B cell (primary cell): ENCODE data around the gene KIF27. TPM values are rescaled to one million over a fixed set of nuclear protein-coding genes. Genes with fewer than 3 reads are reported as not detected.

ENCODE experiments used
- ATAC-seq: fragments of 200-7000 bp; cut with Tn5 transposase; one replicate; pipeline ENCODE4 v1.10.0; 2021; ENCODE audit warnings: low read depth, mild to moderate bottlenecking, moderate number of reproducible peaks, moderate library complexity
- CTCF ChIA-PET: fragments of 350-600 bp; sonication (Branson Sonifier 250); formaldehyde crosslinking; loops from one replicate; lab custom pipeline; 2021; ENCODE audit warnings: antibody characterized with exemption, inconsistent platforms; lab: Charles Lee
- POLR2A ChIA-PET: fragments of 350-600 bp; sonication (Branson Sonifier 250); formaldehyde crosslinking; loops from one replicate; lab custom pipeline; 2021; ENCODE audit warnings: antibody characterized with exemption; lab: Charles Lee
- DNase-seq: peaks from one replicate; pipeline ENCODE4 v3.0.0; 2013
- H2AFZ ChIP-seq: 2 replicates; pipeline ENCODE4 v1.6.1; 2012; ENCODE audit warnings: mild to moderate bottlenecking, low read depth, low read length; ENCODE audit not compliant: insufficient read depth, poor library complexity, severe bottlenecking
- H3K27ac ChIP-seq, 2 donors: 1 replicate in 1 of 2; 2 replicates in 1 of 2; pipeline ENCODE4 v1.5.1; 2012 to 2013; ENCODE audit warnings: low read length in 2 of 2, mild to moderate bottlenecking in 2 of 2, moderate library complexity in 1 of 2
- H3K27me3 ChIP-seq, 4 experiments: fragments of 200-600 bp in 1 of 4; sonication (generic) in 1 of 4; replicated peaks in 1 of 4; 1 replicate in 2 of 4; 2 replicates in 2 of 4; pipeline versions ENCODE4 v1.6.1 to v1.7.0; 2013 to 2016; ENCODE audit warnings: low read length in 3 of 4, mild to moderate bottlenecking in 2 of 4, mixed read lengths in 1 of 4, moderate library complexity in 1 of 4; ENCODE audit not compliant: insufficient read depth in 4 of 4, control insufficient read depth in 3 of 4; ENCODE audit errors: control extremely low read depth in 1 of 4
- H3K36me3 ChIP-seq, 2 experiments: replicated peaks in 1 of 2; 1 replicate in 1 of 2; 2 replicates in 1 of 2; pipeline versions ENCODE4 v1.6.1 to v1.7.1; 2013; ENCODE audit warnings: low read length in 1 of 2; ENCODE audit not compliant: insufficient read depth in 2 of 2, control insufficient read depth in 1 of 2; ENCODE audit errors: control extremely low read depth in 1 of 2, extremely low read depth in 1 of 2
- H3K4me1 ChIP-seq, 2 donors: fragments of 200-600 bp in 1 of 2; sonication (generic) in 1 of 2; 1 replicate in 1 of 2; 2 replicates in 1 of 2; pipeline versions ENCODE4 v1.5.1 to v1.6.1; 2013 to 2017; ENCODE audit warnings: low read length in 2 of 2; ENCODE audit not compliant: control insufficient read depth in 2 of 2, insufficient read depth in 2 of 2
- H3K4me2 ChIP-seq: replicated peaks from 2 replicates; pipeline ENCODE3; 2012; ENCODE audit warnings: mild to moderate bottlenecking, low read depth, low read length; ENCODE audit not compliant: poor library complexity, severe bottlenecking
- H3K4me3 ChIP-seq, 5 experiments: fragments of 200-600 bp in 1 of 5; sonication (generic) in 1 of 5; 1 replicate in 3 of 5; 2 replicates in 2 of 5; pipeline versions ENCODE4 v1.5.1 to v1.7.0; 2011 to 2016; ENCODE audit warnings: low read length in 4 of 5, mild to moderate bottlenecking in 4 of 5, low read depth in 2 of 5, control low read depth in 1 of 5, moderate library complexity in 1 of 5; ENCODE audit not compliant: insufficient read depth in 1 of 5; ENCODE audit errors: control extremely low read depth in 1 of 5, extremely low read depth in 1 of 5
- H3K79me2 ChIP-seq: fragments of 200-600 bp; sonication (generic); one replicate; pipeline ENCODE4 v1.6.0; 2016; ENCODE audit warnings: low read length; ENCODE audit not compliant: control insufficient read depth, insufficient read depth
- H3K9ac ChIP-seq: fragments of 200-600 bp; sonication (generic); 2 replicates; pipeline ENCODE4 v1.6.1; 2017; ENCODE audit warnings: mild to moderate bottlenecking, low read length, moderate library complexity
- H3K9me3 ChIP-seq, 3 donors: one replicate each; pipeline versions ENCODE4 v1.6.1 to v1.7.1; 2013; ENCODE audit warnings: low read length in 2 of 3; ENCODE audit not compliant: control insufficient read depth in 2 of 3, insufficient read depth in 1 of 3; ENCODE audit errors: control extremely low read depth in 1 of 3
- H4K20me1 ChIP-seq: 2 replicates; pipeline ENCODE4 v1.6.0; 2012; ENCODE audit warnings: mild to moderate bottlenecking, low read length; ENCODE audit not compliant: insufficient read depth, control insufficient read depth, poor library complexity, severe bottlenecking
- H3K27ac Mint-ChIP-seq: one replicate; pipeline ENCODE4 v1.8.0; 2021; ENCODE audit warnings: mixed read lengths
- H3K27me3 Mint-ChIP-seq: one replicate; pipeline ENCODE4 v1.8.0; 2021; ENCODE audit warnings: mixed read lengths
- H3K4me1 Mint-ChIP-seq: one replicate; pipeline ENCODE4 v1.8.0; 2021; ENCODE audit warnings: mixed read lengths
- H3K4me3 Mint-ChIP-seq: one replicate; pipeline ENCODE4 v1.8.0; 2021; ENCODE audit warnings: mixed read lengths
- H3K9me3 Mint-ChIP-seq: one replicate; pipeline ENCODE4 v1.8.0; 2022; ENCODE audit warnings: mixed read lengths; ENCODE audit not compliant: insufficient read depth
- EZH2 ChIP-seq: IDR thresholded peaks from 2 replicates; pipeline ENCODE4 v1.6.1; 2012; ENCODE audit warnings: borderline replicate concordance, low read depth, mild to moderate bottlenecking, moderate library complexity, low read length; ENCODE audit not compliant: insufficient read depth, poor library complexity, severe bottlenecking
- WGBS: methylation state at CpG from one replicate; pipeline ENCODE4 v1.1.5; 2013; ENCODE audit warnings: missing lambda C conversion rate; ENCODE audit not compliant: insufficient coverage; 5-methylcytosine and 5-hydroxymethylcytosine counted together
- intact Hi-C: fragments of 100-400 bp; cut with micrococcal nuclease; formaldehyde crosslinking; loops from one replicate; pipeline ENCODE4 v1.10.0; 2022
- polyA plus RNA-seq: library from polyadenylated mRNA; depleted of rRNA; stranded (reverse); fragments of >200 nt; gene quantifications from 2 replicates; pipeline ENCODE4 v1.2.3, GENCODE V29; 2012
- total RNA-seq, 2 donors: library from RNA; stranded (reverse); fragments of 120-200 nt in 1 of 2; gene quantifications; 1 replicate in 1 of 2; 2 replicates in 1 of 2; pipeline versions ENCODE4 v1.2.3 to v1.2.4, GENCODE V29; 2013 to 2022
- TF ChIP-seq, protein P1 (sequence below): fragments of 200-600 bp; IDR thresholded peaks from one replicate; pipeline ENCODE4 v1.8.0; 2022; ENCODE audit warnings: antibody characterized with exemption, mild to moderate bottlenecking

Gene KIF27
- total and polyA plus RNA-seq, 2 donors (not counting 1 experiment from before 2014, with no cell fraction given), result 0.76 to 10.0 TPM

DNA sequence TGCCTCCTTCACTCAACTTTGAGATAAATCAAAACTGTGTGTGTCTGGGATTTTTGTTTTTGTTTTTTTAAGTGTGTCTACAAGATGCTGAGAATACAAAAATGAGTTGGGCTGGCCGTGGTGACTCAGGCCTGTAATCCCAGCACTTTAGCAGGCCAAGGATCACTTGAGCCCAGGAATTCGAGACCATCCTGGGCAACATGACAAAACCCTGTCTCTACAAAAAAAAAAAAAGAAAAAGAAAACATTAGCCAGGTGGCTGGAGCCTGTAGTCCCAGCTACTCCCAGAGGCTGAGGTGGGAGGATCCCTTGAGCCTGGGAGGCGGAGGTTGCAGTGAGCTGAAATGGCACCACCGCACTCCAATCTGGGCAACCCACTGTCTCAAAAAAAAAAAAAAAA, 37.8 kb upstream of the KIF27 start:
- no peaks in the 10 kb centered on the region for H3K36me3 ChIP-seq
- ChIA-PET CTCF (no interaction called here), POLR2A (no interaction called here)
- intact Hi-C loops, result no loop called here
- TF ChIP-seq, protein P1, sequence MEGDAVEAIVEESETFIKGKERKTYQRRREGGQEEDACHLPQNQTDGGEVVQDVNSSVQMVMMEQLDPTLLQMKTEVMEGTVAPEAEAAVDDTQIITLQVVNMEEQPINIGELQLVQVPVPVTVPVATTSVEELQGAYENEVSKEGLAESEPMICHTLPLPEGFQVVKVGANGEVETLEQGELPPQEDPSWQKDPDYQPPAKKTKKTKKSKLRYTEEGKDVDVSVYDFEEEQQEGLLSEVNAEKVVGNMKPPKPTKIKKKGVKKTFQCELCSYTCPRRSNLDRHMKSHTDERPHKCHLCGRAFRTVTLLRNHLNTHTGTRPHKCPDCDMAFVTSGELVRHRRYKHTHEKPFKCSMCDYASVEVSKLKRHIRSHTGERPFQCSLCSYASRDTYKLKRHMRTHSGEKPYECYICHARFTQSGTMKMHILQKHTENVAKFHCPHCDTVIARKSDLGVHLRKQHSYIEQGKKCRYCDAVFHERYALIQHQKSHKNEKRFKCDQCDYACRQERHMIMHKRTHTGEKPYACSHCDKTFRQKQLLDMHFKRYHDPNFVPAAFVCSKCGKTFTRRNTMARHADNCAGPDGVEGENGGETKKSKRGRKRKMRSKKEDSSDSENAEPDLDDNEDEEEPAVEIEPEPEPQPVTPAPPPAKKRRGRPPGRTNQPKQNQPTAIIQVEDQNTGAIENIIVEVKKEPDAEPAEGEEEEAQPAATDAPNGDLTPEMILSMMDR, result no peak
- no peak for TF ChIP-seq EZH2
- Mint-ChIP-seq H3K4me3 (no peak overlapping the region), H3K27me3 (no peaks in the 10 kb centered on the region), H3K27ac (no peak overlapping the region), H3K4me1 (peaks cover 18% of the 10 kb centered on the region), H3K9me3 (no peaks in the 10 kb centered on the region)
- H3K9ac ChIP-seq, result no peak overlapping the region
- no peak overlapping the region for H2AFZ ChIP-seq
- no peak overlapping the region for H3K27ac ChIP-seq
- H3K4me1 ChIP-seq, result peaks cover 8 to 11% of the 10 kb centered on the region in 2 donors
- no peaks in the 10 kb centered on the region for H4K20me1 ChIP-seq
- no peak overlapping the region for H3K4me3 ChIP-seq
- no peak for ATAC-seq
- no peaks in the 10 kb centered on the region for H3K9me3 ChIP-seq
- DNase-seq, result no peak
- no peak overlapping the region for H3K4me2 ChIP-seq
- 67% methylated on average over 1 of the region's 4 CpGs for WGBS
- H3K27me3 ChIP-seq, result no peaks in the 10 kb centered on the region
- no peaks in the 10 kb centered on the region for H3K79me2 ChIP-seq

DNA sequence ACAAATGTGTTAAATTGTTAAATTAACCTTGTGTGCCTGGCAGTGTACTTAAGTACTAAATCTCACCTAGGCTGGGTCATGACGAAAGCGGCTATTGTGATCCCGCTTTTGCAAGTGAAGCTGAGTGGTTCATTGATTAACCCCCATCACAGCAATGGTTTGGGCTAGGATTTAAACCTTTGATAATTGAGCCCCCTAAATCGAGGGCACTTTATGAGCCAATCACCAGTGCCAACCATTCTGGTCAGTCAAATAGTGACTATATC, 35.9 kb upstream of the KIF27 start:
- CTCF ChIA-PET, result no interaction called here
- Mint-ChIP-seq H3K27ac (peak overlapping the region; percentile 91), H3K9me3 (no peaks in the 10 kb centered on the region), H3K4me1 (peaks cover 18% of the 10 kb centered on the region), H3K27me3 (no peaks in the 10 kb centered on the region), H3K4me3 (peak overlapping the region; percentile 90)
- Histone ChIP-seq H3K4me3 (peak overlapping the region in 4 of 5 experiments; percentile 81 to 96 (median 88)), H3K79me2 (no peaks in the 10 kb centered on the region), H3K27ac (peak overlapping the region in 1 of 2 donors; percentile 72), H4K20me1 (no peaks in the 10 kb centered on the region), H3K9me3 (no peaks in the 10 kb centered on the region), H3K27me3 (no peaks in the 10 kb centered on the region), H3K36me3 (no peaks in the 10 kb centered on the region), H3K9ac (peak overlapping the region; percentile 72), H2AFZ (peak overlapping the region; percentile 95), H3K4me1 (peaks cover 8 to 11% of the 10 kb centered on the region in 2 donors), H3K4me2 (peak overlapping the region; percentile 81)
- DNase-seq, result peak; percentile 39
- WGBS, result no CpG with 5 or more reads among the region's 4 CpGs
- intact Hi-C loops, result no loop called here
- POLR2A ChIA-PET, result interaction anchor here (0.8 to 2.3 kb wide), 2 partner anchors 23 to 337 kb away, joined by 3 to 20 read pairs; partner anchors contain the start of genes HNRNPK and RMI1
- TF ChIP-seq EZH2, result no peak
- TF ChIP-seq, protein P1, result no peak
- no peak for ATAC-seq
